ENCODE measurements around the gene CHCHD6.

CHCHD6 gene

DNA sequence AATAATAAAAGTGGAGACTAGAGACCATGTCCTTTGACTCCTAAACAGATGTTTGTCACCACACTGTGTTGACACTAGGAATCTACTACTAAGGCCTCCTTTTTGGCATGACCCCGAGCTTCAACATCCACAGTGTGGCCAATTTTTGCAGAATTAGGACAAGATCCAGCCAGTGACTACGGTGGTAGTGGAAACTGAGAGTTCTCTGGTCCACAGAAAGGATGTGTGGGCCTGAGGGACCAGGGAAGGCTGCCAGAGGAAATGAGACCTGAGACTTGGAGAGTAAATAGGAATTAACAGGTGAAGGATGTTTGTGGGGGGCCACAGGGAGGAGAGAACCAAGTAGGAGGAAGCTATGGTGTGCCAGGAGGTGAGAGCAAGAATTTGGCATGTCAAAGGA lies 122.7 kb downstream of the CHCHD6 start:
- no peak for DNase-seq (ENCODE audit: low read depth)

DNA sequence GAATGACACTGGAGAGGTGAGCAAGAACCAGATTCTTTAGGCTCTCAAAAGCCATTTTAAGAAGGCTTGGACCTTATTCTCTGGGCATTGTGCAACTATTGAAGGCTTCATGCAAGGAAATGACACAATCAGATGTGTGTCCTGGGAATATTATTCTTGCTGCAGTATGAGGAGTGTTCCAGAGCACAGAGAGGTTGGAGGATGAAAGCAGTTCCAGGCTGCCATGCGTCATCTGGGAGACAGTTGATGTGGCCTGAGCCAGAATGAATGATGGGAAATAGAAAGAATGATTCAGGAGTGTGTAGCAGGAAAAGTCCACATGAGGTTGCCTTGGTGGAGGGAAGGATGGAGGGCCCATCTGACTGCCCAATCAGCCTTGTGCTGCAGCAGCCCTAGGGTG lies 123.1 kb downstream of the CHCHD6 start:
- no peak for DNase-seq (ENCODE audit: low read depth)

DNA sequence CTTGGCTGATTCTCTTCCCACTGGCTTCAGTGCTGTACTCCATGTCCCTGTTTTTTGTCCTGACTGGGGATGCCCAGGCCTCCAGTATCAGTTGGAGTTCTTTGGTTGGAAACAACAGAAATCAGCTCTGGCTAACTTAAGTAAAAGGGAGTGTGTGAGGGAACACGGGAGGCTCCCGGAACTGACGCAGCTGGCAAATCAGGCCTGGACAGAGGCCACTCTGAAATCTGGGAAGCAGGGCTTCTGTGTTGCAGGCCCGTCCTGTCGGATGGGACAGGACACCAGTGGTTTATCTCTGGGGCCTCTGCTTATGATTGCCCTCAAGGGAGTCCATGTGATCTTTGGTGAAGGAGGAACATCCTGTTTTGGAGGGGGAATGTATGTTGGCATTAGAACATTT lies 124.3 kb downstream of the CHCHD6 start:
- DNase-seq (ENCODE audit: low read depth) = no peak

DNA sequence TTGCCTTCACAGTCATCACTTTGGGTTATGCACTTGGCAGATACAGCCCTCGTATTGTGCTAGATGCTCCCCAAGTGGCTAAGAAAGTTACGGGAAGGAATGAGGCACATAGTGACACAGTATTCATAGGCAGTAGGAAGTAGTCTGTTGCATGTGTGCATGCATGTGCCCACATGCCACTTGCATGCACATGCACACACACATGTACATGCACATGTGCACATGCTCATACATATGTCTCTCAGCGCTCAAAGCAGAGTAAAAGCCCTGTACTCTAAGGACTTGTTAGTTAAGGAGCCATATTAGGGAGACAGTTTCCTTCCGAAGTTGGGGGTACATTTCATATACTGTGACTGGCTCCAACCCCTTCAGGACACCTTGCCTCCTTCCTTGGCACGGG lies 128.9 kb downstream of the CHCHD6 start:
- no peak for DNase-seq (ENCODE audit: low read depth)

DNA sequence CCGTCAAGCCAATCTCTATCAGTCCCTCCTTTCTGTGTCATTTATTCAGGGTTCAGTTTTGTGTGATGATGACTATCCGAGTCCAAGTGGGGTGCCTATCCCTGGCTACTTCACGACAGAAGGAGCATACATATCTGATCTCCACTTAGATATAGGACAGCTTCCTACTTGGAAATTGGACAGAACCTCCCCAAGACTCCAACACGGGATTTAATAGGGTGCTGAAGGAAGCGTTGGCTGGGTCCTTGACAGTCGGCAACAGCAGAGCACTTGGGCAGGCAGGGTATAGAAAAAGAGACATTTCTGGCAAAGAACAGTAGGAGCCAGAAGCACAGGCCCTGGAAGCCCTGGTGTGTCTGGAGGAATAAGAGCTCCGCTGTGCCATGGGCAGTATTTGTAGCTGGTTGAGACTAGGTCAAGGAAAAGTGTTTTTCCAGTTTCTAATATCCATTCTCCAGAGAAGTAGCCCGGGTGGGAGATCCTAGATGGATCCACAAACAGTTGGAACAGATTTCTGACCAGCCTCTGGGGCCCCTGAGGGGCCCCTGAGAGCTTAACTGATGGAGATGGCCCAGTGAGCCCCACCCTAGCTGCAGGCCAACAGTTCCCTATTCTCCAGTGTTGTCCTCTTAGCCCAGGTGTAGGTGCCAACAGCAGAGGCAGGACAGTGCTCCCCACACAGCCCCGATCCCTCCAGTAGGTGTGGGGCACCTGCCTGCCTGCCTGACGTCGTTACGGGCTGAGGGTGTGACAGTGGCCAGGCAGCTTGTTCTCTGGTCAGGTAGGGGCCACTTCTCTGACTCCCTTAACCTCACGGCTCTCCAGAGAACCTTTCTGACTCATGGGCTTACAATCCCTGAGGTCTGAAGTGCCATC lies 130.8 kb downstream of the CHCHD6 start:
- DNase-seq (ENCODE audit: low read depth) = no peak

DNA sequence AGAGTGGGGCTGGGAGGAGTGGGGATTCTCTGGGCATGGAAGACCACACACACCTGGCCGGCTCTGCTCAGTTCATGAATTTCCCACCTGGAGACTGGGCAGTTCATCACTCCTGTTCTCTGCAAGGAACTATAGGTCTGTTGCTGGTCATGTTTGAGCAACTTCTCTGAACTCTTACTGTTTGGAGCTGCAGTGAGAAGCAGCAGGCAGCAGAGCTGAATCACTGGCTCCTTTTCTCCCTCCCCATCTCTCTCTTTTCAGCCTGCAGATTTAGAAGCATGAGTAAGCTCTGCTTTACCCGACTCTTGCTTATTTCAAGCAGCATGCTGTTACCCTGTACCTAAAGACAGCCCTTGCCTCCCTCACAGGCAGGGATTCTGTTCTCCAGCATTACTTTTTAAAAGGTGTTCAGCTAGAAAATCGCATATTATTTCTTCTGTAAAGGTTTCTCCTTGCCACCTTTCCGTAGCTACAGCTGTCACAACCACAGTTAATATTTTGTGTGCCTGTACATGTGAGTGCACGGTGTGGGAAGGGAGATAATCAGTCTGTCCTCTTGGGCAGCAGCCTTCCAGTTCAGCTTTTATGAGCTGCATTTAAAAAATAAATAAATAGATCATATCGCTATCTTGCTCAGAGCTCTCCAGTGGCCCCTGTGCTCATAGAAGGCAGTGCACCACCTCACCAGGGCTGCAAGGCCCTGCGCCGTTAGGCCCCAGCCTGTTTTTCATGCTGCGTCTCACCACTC lies 131.6 kb downstream of the CHCHD6 start:
- DNase-seq (ENCODE audit: low read depth) = no peak

DNA sequence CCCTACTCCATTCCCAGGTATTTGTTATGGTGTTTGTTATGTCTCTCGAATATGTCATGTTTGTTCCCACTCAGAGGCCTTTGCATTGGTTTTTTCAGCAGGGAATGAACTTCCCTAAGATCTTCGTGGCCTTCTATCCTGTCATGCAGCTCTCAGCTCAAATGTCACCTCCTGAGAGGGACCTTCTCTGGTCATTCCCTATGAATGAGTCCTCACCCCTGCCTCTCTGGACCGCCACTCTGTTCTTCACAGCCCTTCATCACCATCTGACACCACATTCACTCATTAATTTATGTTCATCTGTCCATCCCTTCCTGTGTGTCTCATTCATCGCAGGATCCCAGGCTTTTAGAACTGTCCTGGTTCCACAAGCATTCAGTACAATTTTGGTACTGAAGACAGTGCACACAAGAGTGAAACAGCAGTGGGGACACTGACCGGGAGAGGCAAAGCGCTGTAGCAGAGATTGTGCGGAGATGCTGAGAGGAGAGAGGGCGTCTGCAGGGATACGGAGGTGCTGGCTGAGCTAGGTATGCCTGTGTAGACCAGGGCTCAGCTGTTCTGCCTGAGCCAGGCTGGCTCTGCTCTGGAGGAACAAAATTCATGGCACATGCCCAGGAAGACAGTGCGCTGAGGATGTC lies 132.3 kb downstream of the CHCHD6 start:
- DNase-seq (ENCODE audit: low read depth) = no peak

DNA sequence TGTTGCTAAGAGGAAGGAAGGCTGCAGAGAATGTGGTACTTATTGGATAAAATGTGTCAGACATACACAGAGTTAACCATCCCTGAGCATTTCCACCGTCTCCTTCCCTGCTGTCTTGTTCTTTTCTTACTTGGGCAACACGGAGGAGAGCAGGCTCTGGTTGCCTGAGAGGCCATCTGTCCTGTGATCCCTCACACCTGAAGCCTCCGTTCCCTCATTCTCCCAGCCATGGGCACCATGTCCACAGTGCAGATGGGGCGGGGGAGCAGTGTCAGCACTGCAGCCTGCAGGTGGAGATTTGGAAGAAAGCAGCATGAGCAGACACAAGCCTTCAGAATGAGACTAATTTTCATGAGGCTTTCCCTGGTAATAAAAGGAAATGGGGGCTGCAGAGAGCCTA lies 133.7 kb downstream of the CHCHD6 start:
- DNase-seq (ENCODE audit: low read depth) = no peak

DNA sequence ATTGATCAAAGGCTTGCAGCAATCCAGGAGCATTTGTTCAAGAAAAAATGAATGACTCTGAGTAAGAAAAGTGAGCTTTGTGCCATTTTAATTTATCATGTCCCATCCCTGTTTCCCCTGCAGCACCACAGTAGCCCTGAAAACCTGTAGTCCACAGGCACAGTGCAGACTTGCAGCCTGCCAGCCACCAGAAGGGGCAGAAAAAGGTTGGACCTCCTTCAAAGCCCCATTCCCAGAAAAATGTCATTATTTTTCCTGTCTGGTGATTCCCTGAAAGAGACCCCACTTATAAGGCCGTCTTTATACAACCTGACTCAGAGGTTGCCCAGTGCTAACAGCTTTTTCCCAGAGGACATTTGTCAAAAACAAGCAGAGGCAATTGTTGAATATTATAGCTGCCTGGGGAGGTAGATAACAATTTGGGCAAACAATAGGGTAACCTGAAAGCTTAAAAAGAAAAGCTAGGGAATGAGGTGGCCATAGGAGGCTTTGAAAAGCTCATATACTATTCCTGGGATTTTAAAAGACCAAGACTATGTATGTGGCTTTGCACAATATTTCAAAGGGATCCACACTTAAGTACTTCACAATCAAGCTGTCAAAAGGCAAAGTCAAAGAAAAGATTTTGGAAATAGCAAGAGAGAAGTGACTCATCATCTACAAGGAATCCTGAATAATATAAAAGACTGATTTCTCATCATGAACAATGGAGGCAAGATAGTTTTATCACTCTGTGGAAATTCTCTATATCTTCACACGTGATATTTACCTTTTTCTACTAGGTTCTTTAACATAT lies 142.1 kb downstream of the CHCHD6 start:
- no peak for DNase-seq (ENCODE audit: low read depth)

DNA sequence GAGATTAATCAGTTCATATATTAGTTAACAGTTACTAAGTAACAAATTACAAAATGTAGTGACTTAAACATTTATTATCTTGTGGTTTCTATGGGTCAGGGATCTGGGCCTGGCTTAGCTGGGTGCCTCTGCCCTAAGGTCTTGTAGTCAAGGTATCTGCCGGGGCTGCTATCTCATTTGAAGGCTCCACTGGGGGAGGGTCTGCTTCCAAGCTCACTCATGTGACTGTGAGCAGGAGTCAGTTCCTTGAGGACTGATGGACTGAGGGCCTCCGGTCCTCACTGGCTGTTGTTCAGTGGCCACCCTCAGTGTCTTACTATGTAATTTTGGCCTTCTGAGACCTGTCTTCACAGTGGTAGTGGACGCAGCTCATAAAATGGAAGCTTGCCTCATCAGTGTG lies 143.0 kb downstream of the CHCHD6 start:
- no peak for DNase-seq (ENCODE audit: low read depth)

DNA sequence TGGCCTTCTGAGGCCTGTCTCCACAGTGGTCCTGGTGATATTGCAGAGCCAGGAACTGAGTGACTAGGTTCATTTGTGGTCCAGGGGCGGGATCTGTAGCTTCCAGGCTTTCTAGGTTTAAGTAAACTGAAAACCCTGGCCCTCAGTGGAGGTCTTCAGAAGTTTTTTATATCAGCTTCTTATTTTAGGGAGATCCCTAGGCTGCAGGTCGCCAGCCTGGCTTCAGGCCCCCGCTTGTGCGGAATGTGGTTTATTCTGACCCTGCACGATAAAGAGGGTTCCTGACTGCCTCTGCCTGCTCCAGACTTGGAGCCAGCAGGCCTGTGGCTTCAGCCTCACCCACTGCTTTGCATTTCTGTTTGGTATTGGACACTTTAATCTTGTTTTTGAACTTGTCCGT lies 145.0 kb downstream of the CHCHD6 start:
- no peak for DNase-seq (ENCODE audit: low read depth)

DNA sequence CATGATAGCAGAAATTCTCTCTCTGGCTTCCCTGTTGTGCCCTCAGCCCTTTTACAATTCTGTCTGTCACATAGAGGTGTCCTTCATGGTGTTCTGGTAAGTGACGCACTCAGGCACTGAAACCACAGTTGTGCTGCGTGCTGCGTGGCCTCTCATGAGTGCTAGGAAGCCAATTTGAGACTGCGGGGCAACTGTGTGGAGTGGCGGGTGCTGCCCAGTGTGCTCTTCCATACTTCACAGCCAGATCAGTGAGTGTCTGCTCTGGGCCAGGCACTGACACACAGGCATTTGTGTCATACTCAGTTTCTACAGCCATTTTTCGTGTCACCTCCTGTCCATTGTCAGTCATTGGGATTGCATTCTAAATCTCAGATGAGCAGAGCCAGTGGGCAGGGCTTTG lies 145.7 kb downstream of the CHCHD6 start:
- no peak for DNase-seq (ENCODE audit: low read depth)

DNA sequence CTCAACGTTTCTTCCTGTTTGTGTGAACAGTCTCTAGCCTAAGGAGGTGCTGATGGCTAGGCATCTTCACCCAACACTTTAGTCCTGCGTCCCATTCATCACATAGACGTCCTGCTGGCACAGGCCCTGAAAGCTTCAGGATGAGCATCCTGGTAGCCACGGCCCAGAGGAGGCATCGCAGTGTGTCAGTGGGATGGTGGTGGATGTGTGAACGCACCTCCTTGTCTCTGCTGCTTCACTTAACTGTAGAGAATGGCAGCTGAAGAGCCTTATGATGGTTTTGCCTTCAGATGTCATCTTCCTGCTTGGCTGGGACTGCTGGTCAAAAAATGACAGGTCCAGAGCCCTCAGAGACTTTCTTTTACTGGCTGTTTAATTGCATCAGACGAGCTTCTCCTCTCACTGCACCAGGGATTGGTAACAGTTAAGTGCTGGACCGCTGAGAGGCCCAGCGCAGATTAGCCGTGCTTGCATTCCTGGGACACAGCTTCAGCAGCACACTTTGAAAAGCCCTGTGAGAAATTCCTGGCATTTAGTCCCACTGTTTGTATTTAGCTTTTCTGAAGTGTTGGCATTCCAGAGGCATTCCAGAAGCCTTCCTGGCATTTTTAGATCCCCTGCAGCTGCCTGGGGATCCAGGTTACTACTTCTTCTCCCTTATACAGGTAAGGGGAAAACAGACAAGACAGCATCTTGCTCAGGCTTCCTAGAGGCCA lies 146.5 kb downstream of the CHCHD6 start:
- DNase-seq (ENCODE audit: low read depth) = no peak

DNA sequence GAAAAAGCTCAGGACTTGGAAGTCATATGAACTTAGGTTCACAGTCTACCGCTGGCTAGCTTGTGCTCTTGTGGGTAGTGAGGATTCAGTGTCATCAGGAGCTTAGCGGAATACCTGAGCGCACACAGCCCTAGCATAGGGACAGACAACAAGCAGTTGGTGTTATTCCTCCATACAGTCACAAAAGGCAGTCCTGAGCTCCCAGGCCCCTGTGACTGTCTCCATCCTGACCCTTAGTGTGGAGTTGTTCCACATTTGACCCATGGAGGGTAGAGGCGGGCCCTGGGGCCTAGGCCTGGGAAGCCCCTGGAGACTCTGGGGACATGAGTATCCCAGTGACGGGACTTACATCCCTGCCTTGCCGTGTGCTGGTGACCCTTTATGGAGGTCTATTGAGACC lies 147.3 kb downstream of the CHCHD6 start:
- DNase-seq (ENCODE audit: low read depth) = no peak

DNA sequence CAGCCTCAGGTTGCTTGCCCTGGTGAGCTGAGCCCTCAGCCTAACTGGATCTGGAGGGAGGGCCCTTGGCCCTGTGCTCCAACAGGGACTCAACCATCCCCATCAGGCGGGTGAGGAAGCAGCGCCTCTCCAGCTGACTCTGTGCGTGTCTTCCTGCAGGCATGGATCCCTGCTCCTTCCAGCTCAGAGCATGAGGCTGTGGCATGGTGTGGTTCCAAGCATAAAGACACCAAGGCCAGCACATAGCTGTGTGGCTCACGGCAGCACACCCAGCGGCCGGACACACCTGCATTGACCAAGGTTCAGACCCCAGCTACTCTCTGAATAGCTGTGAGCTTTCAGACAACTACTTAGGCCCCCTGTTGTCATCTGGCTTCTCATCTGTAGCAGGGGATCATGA lies 147.9 kb downstream of the CHCHD6 start:
- no peak for DNase-seq (ENCODE audit: low read depth)

DNA sequence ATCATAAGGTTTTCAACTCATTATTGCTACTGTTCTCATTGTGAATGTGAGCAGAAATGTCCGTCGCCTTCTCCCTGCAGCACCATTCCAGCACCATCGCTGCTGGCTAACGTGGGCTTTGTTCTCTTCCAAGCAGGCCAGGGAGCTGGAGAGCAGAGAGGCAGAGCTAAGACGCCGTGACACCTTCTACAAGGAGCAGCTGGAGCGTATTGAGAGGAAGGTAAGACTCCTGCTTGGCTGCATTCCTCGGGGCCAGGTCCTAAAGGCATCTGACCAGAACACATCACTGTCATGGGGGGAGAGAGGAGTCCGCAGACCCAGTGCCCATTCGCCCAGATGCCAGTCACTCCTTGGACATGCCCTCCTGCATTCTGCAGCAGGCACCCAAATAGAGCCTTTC lies 148.5 kb downstream of the CHCHD6 start:
- DNase-seq (ENCODE audit: low read depth) = no peak

DNA sequence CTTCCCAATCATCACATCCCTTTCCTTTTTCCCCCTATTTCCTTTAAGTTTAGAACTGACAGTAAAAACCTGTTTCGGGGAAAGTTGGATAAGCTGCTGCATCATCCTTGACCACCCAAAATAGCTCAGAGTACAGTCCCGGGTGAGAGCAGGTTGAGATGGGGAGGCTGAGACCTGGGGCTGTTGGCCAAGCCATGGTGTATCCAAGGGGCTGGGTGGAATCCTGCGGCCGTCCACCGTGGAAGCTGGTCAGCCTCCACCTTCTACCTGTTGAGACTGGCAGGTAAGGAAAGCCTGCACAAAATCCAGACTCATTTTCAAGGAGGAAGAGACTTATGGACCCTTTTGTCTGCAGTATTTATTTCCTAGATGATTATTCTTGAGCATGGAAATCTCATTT lies 150.6 kb downstream of the CHCHD6 start:
- DNase-seq (ENCODE audit: low read depth) = no peak

DNA sequence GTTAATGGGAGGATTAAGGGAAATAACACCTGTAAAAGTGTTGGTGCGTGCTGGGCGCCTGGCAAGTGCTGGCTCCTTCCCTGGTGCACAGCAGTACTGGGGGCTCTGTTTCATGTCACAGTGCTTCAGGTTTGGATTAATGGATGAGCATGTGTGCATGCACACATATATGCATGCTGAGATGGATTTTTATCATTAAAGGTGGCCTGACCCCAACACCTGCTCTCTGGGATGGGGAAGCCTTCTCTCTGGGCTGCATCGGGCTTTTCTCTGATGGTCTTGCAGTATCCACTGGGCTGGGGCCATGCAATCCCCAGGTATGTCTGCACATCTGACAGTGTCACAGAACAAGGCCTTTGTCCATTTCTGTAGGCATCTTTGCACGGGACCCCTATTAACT lies 151.3 kb downstream of the CHCHD6 start:
- DNase-seq (ENCODE audit: low read depth) = no peak

DNA sequence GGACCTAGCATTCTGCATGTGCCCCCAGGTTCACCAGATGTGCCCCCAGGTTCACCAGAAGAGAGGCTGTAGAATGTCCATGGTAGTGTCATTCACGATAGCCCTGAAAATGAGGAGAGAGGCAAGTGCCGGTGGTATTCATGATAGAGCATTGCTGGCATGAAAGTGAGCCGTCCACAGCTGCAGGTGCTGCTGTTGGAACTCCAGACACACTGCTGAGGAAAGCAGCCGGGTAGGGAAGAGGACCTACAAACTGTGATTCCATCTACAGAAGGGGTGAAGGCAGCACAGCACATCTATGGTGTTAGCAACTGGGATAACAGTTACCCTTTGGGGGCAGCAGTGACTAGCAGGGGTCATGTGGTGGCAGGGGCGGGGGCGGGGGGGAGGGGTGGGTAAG lies 153.9 kb downstream of the CHCHD6 start:
- no peak for DNase-seq (ENCODE audit: low read depth)

DNA sequence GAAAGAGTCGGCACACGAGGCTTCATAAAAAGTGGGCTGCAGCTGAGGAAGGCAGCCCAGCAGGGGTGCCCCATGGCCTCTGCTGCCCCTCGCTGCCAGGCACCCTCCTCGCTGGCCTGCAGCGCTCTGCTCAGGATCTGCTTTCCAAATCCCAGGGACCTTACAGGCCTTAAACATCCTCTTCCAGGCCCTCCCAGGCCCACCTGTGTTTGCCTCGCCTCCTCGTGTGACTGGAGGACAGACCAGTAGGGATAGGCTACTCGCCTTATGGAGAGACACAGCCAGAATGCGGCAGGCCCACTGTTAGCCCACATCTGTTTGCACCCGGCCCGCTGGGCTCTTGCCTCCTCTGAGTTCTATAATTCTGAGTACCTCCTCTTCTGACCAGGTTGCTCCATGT lies 154.4 kb downstream of the CHCHD6 start:
- DNase-seq (ENCODE audit: low read depth) = no peak

DNA sequence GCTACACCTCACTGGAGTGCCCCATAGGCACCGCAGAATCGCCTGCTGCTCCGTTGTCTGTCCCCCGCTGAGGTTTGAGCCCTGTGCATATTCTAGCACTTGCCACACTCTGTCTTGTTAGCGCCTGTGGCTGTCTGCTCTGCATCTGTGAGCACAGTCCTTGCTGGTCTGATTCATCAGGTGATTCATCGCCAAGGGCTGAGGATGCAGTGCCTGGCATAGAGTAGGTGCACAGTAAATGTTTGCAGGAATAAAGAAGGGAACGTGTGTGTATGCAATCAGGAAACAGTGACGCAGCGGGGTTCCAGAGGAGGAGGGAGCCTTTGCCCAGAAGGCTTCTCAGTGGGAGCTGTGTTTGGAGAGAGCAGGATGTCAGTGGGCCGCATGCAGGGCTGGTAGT lies 154.8 kb downstream of the CHCHD6 start:
- no peak for DNase-seq (ENCODE audit: low read depth)

Measured in T follicular helper cell (primary cell).